K562 (cell line): Measurements from ENCODE around the gene TGFBR2. TPM values are rescaled to one million over a fixed set of nuclear protein-coding genes. Genes with fewer than 3 reads are reported as not detected.

Experiments
- ATAC-seq: fragments of 200-7000 bp; cut with Tn5 transposase; 3 replicates; pipeline ENCODE4 v1.9.1; 2020; ENCODE audit warnings: moderate library complexity
- BruUV-seq: library from RNA; stranded (reverse); fragments of 400-500 nt; replicated peaks from 2 replicates; lab custom pipeline; 2021; lab: Mats Ljungman, UMichigan
- CTCF ChIA-PET: fragments of 300-600 bp; formaldehyde crosslinking; extraction: SDS; loops from one replicate; lab custom pipeline; 2021; ENCODE audit warnings: low intra/inter-chr PET ratio; lab: Yijun Ruan, JAX
- POLR2A ChIA-PET: fragments of 300-600, 350-650 bp; sonication (Branson Sonifier 250); formaldehyde crosslinking; extraction: SDS; loops from one replicate; lab custom pipeline; 2021; ENCODE audit warnings: antibody characterized with exemption, inconsistent platforms; lab: Yijun Ruan, JAX
- DNase-seq, 4 experiments: peaks; one replicate each; pipeline versions ENCODE4 v3.0.0 to v3.0.0-alpha.2; 2011 to 2018; ENCODE audit warnings: low spot score in 3 of 4, mixed read lengths in 3 of 4; ENCODE audit errors: extremely low read depth in 1 of 4
- FAIRE-seq: peaks from 2 replicates; lab custom pipeline; 2011; peaks lifted over from hg19 to GRCh38; lab: Jason Lieb, UNC
- H2AFZ ChIP-seq: 2 replicates; pipeline ENCODE4 v1.6.0; 2011; ENCODE audit warnings: low read depth, low read length, control low read depth, inconsistent platforms
- H3K27ac ChIP-seq: fragments of 200-600 bp; 3 replicates; pipeline ENCODE4 v1.8.0; 2011; ENCODE audit warnings: low read depth, mild to moderate bottlenecking, control low read depth, inconsistent platforms, low read length, moderate library complexity, mixed read lengths; ENCODE audit errors: extremely low read depth
- H3K27me3 ChIP-seq, 2 experiments: fragments of 300-600 bp in 1 of 2; 2 replicates in 1 of 2; 3 replicates in 1 of 2; pipeline versions ENCODE4 v1.6.0 to v1.8.0; 2011; ENCODE audit warnings: inconsistent platforms in 2 of 2, low read length in 2 of 2, mild to moderate bottlenecking in 1 of 2, mixed read lengths in 1 of 2, moderate library complexity in 1 of 2; ENCODE audit not compliant: control insufficient read depth in 2 of 2, insufficient read depth in 2 of 2
- H3K36me3 ChIP-seq: fragments of 300-600 bp; 3 replicates; pipeline ENCODE4 v1.8.0; 2011; ENCODE audit warnings: mild to moderate bottlenecking, low read length, inconsistent platforms; ENCODE audit not compliant: control insufficient read depth, insufficient read depth
- H3K4me1 ChIP-seq, 2 experiments: fragments of 200-600 bp in 1 of 2; replicated peaks in 1 of 2; 2 replicates in 1 of 2; 3 replicates in 1 of 2; pipeline versions ENCODE4 v1.5.1 to v1.8.0; 2011; ENCODE audit warnings: inconsistent platforms in 2 of 2, low read length in 2 of 2, mild to moderate bottlenecking in 1 of 2, mixed read lengths in 1 of 2, moderate library complexity in 1 of 2; ENCODE audit not compliant: control insufficient read depth in 2 of 2, insufficient read depth in 2 of 2
- H3K4me2 ChIP-seq: 2 replicates; pipeline ENCODE4 v1.6.1; 2011; ENCODE audit warnings: low read length, control low read depth, inconsistent platforms, mixed read lengths; ENCODE audit not compliant: insufficient read depth
- H3K4me3 ChIP-seq: fragments of 200-600 bp; sonication (generic), shearing (Covaris generic); 2 replicates; pipeline ENCODE4 v1.5.1; 2016; ENCODE audit warnings: control low read depth, inconsistent platforms
- H3K79me2 ChIP-seq: fragments of 200-600 bp; 3 replicates; pipeline ENCODE4 v1.8.0; 2011; ENCODE audit warnings: low read length, inconsistent platforms; ENCODE audit not compliant: control insufficient read depth, insufficient read depth
- H3K9ac ChIP-seq, 2 experiments: 2 replicates each; pipeline versions ENCODE4 v1.6.0 to v1.6.1; 2011; ENCODE audit warnings: low read depth in 2 of 2, low read length in 2 of 2, control low read depth in 1 of 2, inconsistent platforms in 1 of 2, mild to moderate bottlenecking in 1 of 2, mixed read lengths in 1 of 2; ENCODE audit not compliant: insufficient read depth in 1 of 2
- H3K9me1 ChIP-seq: one replicate; pipeline ENCODE4 v1.6.0; 2011; ENCODE audit warnings: inconsistent platforms, mild to moderate bottlenecking, low read length, moderate library complexity; ENCODE audit not compliant: control insufficient read depth, insufficient read depth
- H3K9me3 ChIP-seq: replicated peaks from 2 replicates; pipeline ENCODE4 v1.5.1; 2011; ENCODE audit warnings: low read depth, low read length, inconsistent platforms; ENCODE audit not compliant: control insufficient read depth, insufficient read depth
- H4K20me1 ChIP-seq: replicated peaks from 2 replicates; pipeline ENCODE4 v1.6.1; 2011; ENCODE audit warnings: low read length, inconsistent platforms, mixed read lengths; ENCODE audit not compliant: control insufficient read depth, insufficient read depth
- KLF1 ChIP-seq: fragments of 450-650 bp; IDR thresholded peaks from 2 replicates; pipeline ENCODE4 v1.6.1; 2016; ENCODE audit warnings: missing genetic modification characterization, missing compliant biosample characterization
- MLLT1 ChIP-seq, 2 experiments: fragments of 450-650 bp; IDR thresholded peaks; 2 replicates each; pipeline ENCODE4 v1.6.1; 2016
- RREB1 ChIP-seq: fragments of 250-450 bp; sonication (Bioruptor Pico); IDR thresholded peaks from 2 replicates; pipeline ENCODE4 v1.4.0; 2020
- TCFL5 ChIP-seq: fragments of 250-450 bp; sonication (Bioruptor Pico); conservative IDR thresholded peaks from 2 replicates; pipeline ENCODE4 v1.6.1; 2021; ENCODE audit warnings: mild to moderate bottlenecking, moderate library complexity, matching md5 sums
- UBTF ChIP-seq, 2 experiments: IDR thresholded peaks; 2 replicates each; pipeline ENCODE4 v1.6.1; 2012; ENCODE audit warnings: improper control_type of control experiment in 2 of 2, low read depth in 2 of 2, low read length in 2 of 2, borderline replicate concordance in 1 of 2
- ZBTB11 ChIP-seq, 3 experiments: fragments of 200-800 bp in 1 of 3; fragments of 250-450 bp in 1 of 3; fragments of 450-650 bp in 1 of 3; sonication (Bioruptor Pico) in 1 of 3; sonication (Bioruptor generic) in 1 of 3; formaldehyde crosslinking in 1 of 3; IDR thresholded peaks; 2 replicates each; pipeline versions ENCODE4 v1.6.1 to v1.8.0; 2016 to 2022; ENCODE audit warnings: mild to moderate bottlenecking in 2 of 3, missing genetic modification characterization in 2 of 3, missing compliant biosample characterization in 1 of 3, moderate library complexity in 1 of 3
- WGBS: fragments of 100-300 bp; shearing (Covaris generic); methylation state at CpG from one replicate; pipeline ENCODE4 v1.1.6; 2016; ENCODE audit warnings: low coverage, mixed read lengths; ENCODE audit not compliant: insufficient coverage; ENCODE audit errors: missing lambda C conversion rate; 5-methylcytosine and 5-hydroxymethylcytosine counted together
- in situ Hi-C: fragments of 300-500 bp; cut with MboI; formaldehyde crosslinking; loops from 4 replicates; pipeline ENCODE4 v1.15.0; 2018; ENCODE audit warnings: inconsistent platforms, mixed read lengths
- intact Hi-C: fragments of 100-400 bp; cut with micrococcal nuclease; formaldehyde crosslinking; loops from 2 replicates; pipeline ENCODE4 v1.14.2; 2022
- polyA plus RNA-seq, 8 experiments: library from polyadenylated mRNA; depleted of rRNA in 4 of 8; stranded (reverse) in 5 of 8; unstranded in 3 of 8; fragments of >200 nt; fragmentation: Nextera tagmentation in 2 of 8; fragmentation: Illumina TruSeq in 1 of 8; extraction: Ambion mirVana in 2 of 8; extraction: Trizol in 1 of 8; gene quantifications; 2 replicates each; pipeline versions ENCODE4 v1.2.1 to v1.2.3, GENCODE V29; 2011 to 2014; ENCODE audit warnings: inconsistent platforms in 1 of 8, missing spikeins in 1 of 8
- total RNA-seq, 7 experiments: library from RNA; depleted of rRNA in 6 of 7; stranded (reverse); fragments of >200 nt in 6 of 7; fragmentation: Illumina TruSeq in 2 of 7; extraction: Trizol in 2 of 7; gene quantifications; 2 replicates each; pipeline versions ENCODE4 v1.2.1 to v1.2.3, GENCODE V29; 2011 to 2021; ENCODE audit warnings: low replicate concordance in 1 of 7

TGFBR2 gene
- total and polyA plus RNA-seq, 9 of the 15 experiments (the other 6 are each of a cell fraction or from before 2014, with no cell fraction given), result 0.11 to 0.84 (median 0.24) TPM

- Histone ChIP-seq H3K9me3 (no peaks in the 10 kb centered on the region; the same call in 1 of the 2 replicates), H3K27ac (no peak overlapping the region), H3K9me1 (no peaks in the 10 kb centered on the region), H3K9ac (no peak overlapping the region), H3K27me3 (no peaks in the 10 kb centered on the region), H3K4me2 (no peak overlapping the region), H3K36me3 (no peaks in the 10 kb centered on the region), H2AFZ (no peak overlapping the region), H4K20me1 (no peaks in the 10 kb centered on the region), H3K4me3 (no peak overlapping the region), H3K79me2 (no peaks in the 10 kb centered on the region), H3K4me1 (no peaks in the 10 kb centered on the region)
- FAIRE-seq, result no peak
- in situ Hi-C loops, result no loop called here
- BruUV-seq, result no TSS peak
- 0% methylated on average over 5 of the region's 5 CpGs for WGBS
- ATAC-seq, result no peak
- DNase-seq, result no peak
- POLR2A ChIA-PET, result no interaction called here
- TF ChIP-seq KLF1 (tag) (no peak), RREB1 (CRISPR knock-in tag) (no peak), UBTF (IDR thresholded peaks at IDR 0.05; ENCODE audit: borderline replicate concordance in 1 of 2, low read depth in 2 of 2, low read length in 2 of 2) (no peak), TCFL5 (CRISPR knock-in tag) (no peak), MLLT1 (IDR thresholded peaks at IDR 0.05) (no peak), ZBTB11 (CRISPR knock-in tag; IDR thresholded peaks at IDR 0.05) (no peak)
- intact Hi-C loops, result no loop called here
- CTCF ChIA-PET, result no interaction called here
These were observed 20.2 kb downstream of the TGFBR2 start for GRCh38 chr3:30626443-30627180.
